H1 (cell line): ENCODE data around the gene YOD1. TPM values are rescaled to one million over a fixed set of nuclear protein-coding genes. Genes with fewer than 3 reads are reported as not detected.

ENCODE experiments used
- CBX8 ChIP-seq: fragments of 300-800, 300-1000 bp; sonication (generic); IDR thresholded peaks from 2 replicates; pipeline ENCODE4 v1.7.1; 2016; ENCODE audit warnings: low read depth, low read length, borderline replicate concordance
- CHD7 ChIP-seq: fragments of 300-600 bp; sonication (generic); IDR thresholded peaks from 2 replicates; pipeline ENCODE4 v1.7.1; 2012; ENCODE audit warnings: low read length, moderate library complexity, mild to moderate bottlenecking, inconsistent platforms; ENCODE audit not compliant: insufficient replicate concordance
- CTBP2 ChIP-seq: IDR thresholded peaks from 2 replicates; pipeline ENCODE4 v1.7.0; 2011; ENCODE audit warnings: borderline replicate concordance, mild to moderate bottlenecking, moderate library complexity, mixed read lengths, low read length; ENCODE audit not compliant: insufficient read depth, insufficient read length
- EP300 ChIP-seq, 2 experiments: IDR thresholded peaks; 1 replicate in 1 of 2; 2 replicates in 1 of 2; pipeline ENCODE4 v1.6.1; 2011 to 2012; ENCODE audit warnings: low read depth in 2 of 2, low read length in 2 of 2, mild to moderate bottlenecking in 2 of 2, borderline replicate concordance in 1 of 2, inconsistent platforms in 1 of 2, moderate library complexity in 1 of 2
- HDAC6 ChIP-seq: IDR thresholded peaks from one replicate; pipeline ENCODE4 v1.7.1; 2012; ENCODE audit warnings: low read depth, mild to moderate bottlenecking, inconsistent platforms, low read length, moderate library complexity
- POLR2A ChIP-seq, 2 experiments: IDR thresholded peaks; 1 replicate in 1 of 2; 2 replicates in 1 of 2; pipeline ENCODE4 v1.6.1; 2011; ENCODE audit warnings: low read depth in 2 of 2, low read length in 2 of 2, mild to moderate bottlenecking in 2 of 2; ENCODE audit errors: control extremely low read depth in 1 of 2
- POU5F1 ChIP-seq: IDR thresholded peaks from 2 replicates; pipeline ENCODE4 v1.6.1; 2011; ENCODE audit warnings: low read depth, mild to moderate bottlenecking, low read length, moderate library complexity
- SP4 ChIP-seq: IDR thresholded peaks from 2 replicates; pipeline ENCODE4 v1.6.1; 2012; ENCODE audit warnings: low read length, inconsistent platforms
- SUZ12 ChIP-seq: fragments of 200-600 bp; sonication (generic); IDR thresholded peaks from 2 replicates; pipeline ENCODE4 v1.6.1; 2012; ENCODE audit warnings: mild to moderate bottlenecking, inconsistent platforms, low read length, moderate library complexity, mixed read lengths
- TAF1 ChIP-seq: IDR thresholded peaks from 2 replicates; pipeline ENCODE4 v1.6.1; 2011; ENCODE audit warnings: mild to moderate bottlenecking, low read depth, low read length
- TCF12 ChIP-seq: IDR thresholded peaks from 2 replicates; pipeline ENCODE4 v1.6.1; 2011; ENCODE audit warnings: low read depth, mild to moderate bottlenecking, low read length
- ZNF274 ChIP-seq: IDR thresholded peaks from 2 replicates; pipeline ENCODE4 v1.7.0; 2012; ENCODE audit warnings: low read length, borderline replicate concordance; ENCODE audit errors: extremely low read depth
- polyA plus RNA-seq, 7 experiments: library from polyadenylated mRNA; depleted of rRNA in 3 of 7; stranded (reverse) in 5 of 7; unstranded in 2 of 7; fragments of >200 nt in 5 of 7; fragments of 200-250 nt in 2 of 7; gene quantifications; 1 replicate in 5 of 7; 2 replicates in 1 of 7; 4 replicates in 1 of 7; pipeline versions ENCODE4 v1.2.1 to v1.2.3, GENCODE V29; 2011 to 2013; ENCODE audit warnings: missing spikeins in 2 of 7, mixed read lengths in 2 of 7
- total RNA-seq: library from RNA; stranded (reverse); fragmentation: NEBNext Ultra II Directional; extraction: Animal tissue kit (Norgen Biotek cat#: 25700); gene quantifications from 2 replicates; pipeline ENCODE4 v1.2.1, GENCODE V29; 2021

Gene YOD1
- total and polyA plus RNA-seq, 2 of the 8 experiments (the other 6 are each of a cell fraction or from before 2014, with no cell fraction given): 1.9 to 11.8 TPM

GRCh38 chr1:207055386-207056001 is 4.5 kb upstream of the YOD1 start (continued):
- TF ChIP-seq CHD7: no peak
- TF ChIP-seq EP300 (IDR thresholded peaks at IDR 0.05; ENCODE audit: borderline replicate concordance in 1 of 2, low read depth in 2 of 2, low read length in 2 of 2): no peak
- no peak for TF ChIP-seq POU5F1
- no peak for TF ChIP-seq ZNF274
- TF ChIP-seq SUZ12: no peak
- TF ChIP-seq CBX8: no peak
- no peak for TF ChIP-seq TCF12
- no peak for TF ChIP-seq TAF1
- TF ChIP-seq SP4: no peak
- no peak for TF ChIP-seq POLR2A (IDR thresholded peaks at IDR 0.05; ENCODE audit: control extremely low read depth in 1 of 2, low read depth in 2 of 2, low read length in 2 of 2)
- TF ChIP-seq CTBP2: no peak
- no peak for TF ChIP-seq HDAC6
